ENCODE measurements around the gene KLHL17. TPM values are rescaled to one million over a fixed set of nuclear protein-coding genes. Genes with fewer than 3 reads are reported as not detected.
"Not testable (repeated sequence)": the region's sequence is repeated elsewhere in the genome, so short reads cannot be mapped to it uniquely, and the experiment has no call there.

The KLHL17 gene
- polyA plus RNA-seq, 1 donor = 6.8 TPM

- no CpG with 5 or more reads among the region's 21 CpGs for WGBS (ENCODE audit: insufficient coverage, low lambda C conversion rate)
- Histone ChIP-seq H3K4me3 (ENCODE audit: low read length) (no peak overlapping the region), H3K4me1 (ENCODE audit: control insufficient read depth, insufficient read depth, low read length) (peaks cover 43% of the 10 kb centered on the region), H3K36me3 (ENCODE audit: control insufficient read depth, insufficient read depth, low read length) (no peaks in the 10 kb centered on the region), H3K27ac (ENCODE audit: low read length) (peak overlapping the region; percentile 93), H3K27me3 (ENCODE audit: control insufficient read depth, insufficient read depth, low read length) (peaks cover 12% of the 10 kb centered on the region), H3K9me3 (ENCODE audit: control insufficient read depth, low read depth, low read length) (peaks cover 11% of the 10 kb centered on the region)
- DNase-seq = peak; percentile 53 to 71
Observed at GRCh38 chr1:1004780-1005697, 44.7 kb downstream of the KLHL17 start.

- Histone ChIP-seq H3K27me3 (ENCODE audit: control insufficient read depth, insufficient read depth, low read length) (peaks cover 6% of the 10 kb centered on the region), H3K4me3 (ENCODE audit: low read length) (peak overlapping the region; percentile 36), H3K36me3 (ENCODE audit: control insufficient read depth, insufficient read depth, low read length) (no peaks in the 10 kb centered on the region), H3K9me3 (ENCODE audit: control insufficient read depth, low read depth, low read length) (peaks cover 9% of the 10 kb centered on the region), H3K4me1 (ENCODE audit: control insufficient read depth, insufficient read depth, low read length) (peaks cover 38% of the 10 kb centered on the region), H3K27ac (ENCODE audit: low read length) (peak overlapping the region; percentile 93)
- DNase-seq = no peak
- WGBS (ENCODE audit: insufficient coverage, low lambda C conversion rate) = no CpG with 5 or more reads among the region's 23 CpGs
Observed at GRCh38 chr1:1005774-1006304, 45.5 kb downstream of the KLHL17 start.

GRCh38 chr1:1006305-1007159 lies 46.1 kb downstream of the KLHL17 start:
- Histone ChIP-seq H3K36me3 (ENCODE audit: control insufficient read depth, insufficient read depth, low read length) (no peaks in the 10 kb centered on the region), H3K4me1 (ENCODE audit: control insufficient read depth, insufficient read depth, low read length) (peaks cover 33% of the 10 kb centered on the region), H3K27ac (ENCODE audit: low read length) (peak overlapping the region; percentile 93), H3K4me3 (ENCODE audit: low read length) (peak overlapping the region; percentile 36), H3K27me3 (ENCODE audit: control insufficient read depth, insufficient read depth, low read length) (no peaks in the 10 kb centered on the region), H3K9me3 (ENCODE audit: control insufficient read depth, low read depth, low read length) (peaks cover 6% of the 10 kb centered on the region)
- no CpG with 5 or more reads among the region's 37 CpGs for WGBS (ENCODE audit: insufficient coverage, low lambda C conversion rate)
- DNase-seq = peak; percentile 96 to 98

- peaks cover 11% of the 10 kb centered on the region for H3K9me3 ChIP-seq (ENCODE audit: control insufficient read depth, low read depth, low read length)
- H3K36me3 ChIP-seq (ENCODE audit: control insufficient read depth, insufficient read depth, low read length); H3K27ac ChIP-seq (ENCODE audit: low read length); DNase-seq; H3K27me3 ChIP-seq (ENCODE audit: control insufficient read depth, insufficient read depth, low read length); H3K4me3 ChIP-seq (ENCODE audit: low read length): not testable (repeated sequence)
- WGBS (ENCODE audit: insufficient coverage, low lambda C conversion rate) = no CpG with 5 or more reads among the region's 8 CpGs
- peaks cover 25% of the 10 kb centered on the region for H3K4me1 ChIP-seq (ENCODE audit: control insufficient read depth, insufficient read depth, low read length)
Observed at GRCh38 chr1:1010131-1010530, 49.7 kb downstream of the KLHL17 start.

GRCh38 chr1:1011396-1011949 lies 51.1 kb downstream of the KLHL17 start:
- Histone ChIP-seq H3K36me3 (ENCODE audit: control insufficient read depth, insufficient read depth, low read length) (no peaks in the 10 kb centered on the region), H3K9me3 (ENCODE audit: control insufficient read depth, low read depth, low read length) (peaks cover 11% of the 10 kb centered on the region), H3K4me1 (ENCODE audit: control insufficient read depth, insufficient read depth, low read length) (peaks cover 12% of the 10 kb centered on the region), H3K27ac (ENCODE audit: low read length) (no peak overlapping the region), H3K27me3 (ENCODE audit: control insufficient read depth, insufficient read depth, low read length) (no peaks in the 10 kb centered on the region), H3K4me3 (ENCODE audit: low read length) (no peak overlapping the region)
- no peak for DNase-seq
- WGBS (ENCODE audit: insufficient coverage, low lambda C conversion rate) = 100% methylated on average over 1 of the region's 14 CpGs

- not testable (repeated sequence) for DNase-seq; H3K36me3 ChIP-seq (ENCODE audit: control insufficient read depth, insufficient read depth, low read length); H3K9me3 ChIP-seq (ENCODE audit: control insufficient read depth, low read depth, low read length); H3K27me3 ChIP-seq (ENCODE audit: control insufficient read depth, insufficient read depth, low read length); H3K4me1 ChIP-seq (ENCODE audit: control insufficient read depth, insufficient read depth, low read length)
- Histone ChIP-seq H3K27ac (ENCODE audit: low read length) (peak overlapping the region; percentile 89), H3K4me3 (ENCODE audit: low read length) (peak overlapping the region; percentile 71)
- 30% methylated on average over 2 of the region's 13 CpGs for WGBS (ENCODE audit: insufficient coverage, low lambda C conversion rate)
Observed at GRCh38 chr1:1012736-1013104, 52.3 kb downstream of the KLHL17 start.

- no CpG with 5 or more reads among the region's 30 CpGs for WGBS (ENCODE audit: insufficient coverage, low lambda C conversion rate)
- Histone ChIP-seq H3K9me3 (ENCODE audit: control insufficient read depth, low read depth, low read length) (peaks cover 8% of the 10 kb centered on the region), H3K4me3 (ENCODE audit: low read length) (peak within 1 kb of the TSS; percentile 71), H3K27me3 (ENCODE audit: control insufficient read depth, insufficient read depth, low read length) (no peaks in the 10 kb centered on the region), H3K27ac (ENCODE audit: low read length) (peak within 1 kb of the TSS; percentile 89), H3K36me3 (ENCODE audit: control insufficient read depth, insufficient read depth, low read length) (no peaks in the 10 kb centered on the region), H3K4me1 (ENCODE audit: control insufficient read depth, insufficient read depth, low read length) (peaks cover 7% of the 10 kb centered on the region)
- DNase-seq = peak; percentile 87 to 91
Observed at GRCh38 chr1:1013105-1013921, 52.9 kb downstream of the KLHL17 start, which contains the start of gene ISG15. ISG15 (plus strand) TSS chr1:1013497; CDS start chr1:1013574, 77 bp downstream.

- Histone ChIP-seq H3K9me3 (ENCODE audit: control insufficient read depth, low read depth, low read length) (peaks cover 8% of the 10 kb centered on the region), H3K4me1 (ENCODE audit: control insufficient read depth, insufficient read depth, low read length) (peaks cover 12% of the 10 kb centered on the region), H3K36me3 (ENCODE audit: control insufficient read depth, insufficient read depth, low read length) (no peaks in the 10 kb centered on the region), H3K27me3 (ENCODE audit: control insufficient read depth, insufficient read depth, low read length) (no peaks in the 10 kb centered on the region), H3K27ac (ENCODE audit: low read length) (peak overlapping the region; percentile 89), H3K4me3 (ENCODE audit: low read length) (peak overlapping the region; percentile 71)
- 0% methylated on average over 1 of the region's 41 CpGs for WGBS (ENCODE audit: insufficient coverage, low lambda C conversion rate)
- no peak for DNase-seq
Observed at GRCh38 chr1:1013922-1014648, 53.7 kb downstream of the KLHL17 start.

All from large intestine (tissue), 3 donors.